Activated naive CD8-positive, alpha-beta T cell treated with anti-CD3 and anti-CD28 coated beads, Interleukin-2, amount 50 U/mL, for 16 hours (primary cell): Measurements from ENCODE around the gene MTMR3.

ENCODE experiments used
- DNase-seq: peaks from one replicate; pipeline ENCODE4 v3.0.0-alpha.2; 2020; ENCODE audit warnings: low read depth, low spot score

The MTMR3 gene

DNA sequence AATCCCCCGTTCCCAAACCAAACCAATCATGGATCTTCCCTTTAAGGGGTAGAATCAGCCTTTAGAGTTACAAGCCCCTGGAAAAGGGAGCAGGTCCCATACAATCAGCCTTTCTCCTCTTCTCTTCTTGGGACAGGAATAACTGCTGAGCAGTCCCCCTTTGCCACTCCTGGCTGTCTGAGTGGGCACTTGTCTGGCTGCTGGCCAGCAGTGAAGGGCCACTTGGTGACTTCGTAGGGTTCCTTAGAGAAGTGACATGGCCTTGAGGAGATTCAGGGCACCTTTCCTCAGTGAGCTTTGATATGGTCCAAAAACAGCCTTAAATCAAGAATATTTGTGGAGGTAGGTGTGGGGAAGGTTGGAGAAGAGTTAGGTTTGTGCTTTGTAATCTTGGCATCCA, 143.8 kb downstream of the MTMR3 start:
- DNase-seq: no peak

DNA sequence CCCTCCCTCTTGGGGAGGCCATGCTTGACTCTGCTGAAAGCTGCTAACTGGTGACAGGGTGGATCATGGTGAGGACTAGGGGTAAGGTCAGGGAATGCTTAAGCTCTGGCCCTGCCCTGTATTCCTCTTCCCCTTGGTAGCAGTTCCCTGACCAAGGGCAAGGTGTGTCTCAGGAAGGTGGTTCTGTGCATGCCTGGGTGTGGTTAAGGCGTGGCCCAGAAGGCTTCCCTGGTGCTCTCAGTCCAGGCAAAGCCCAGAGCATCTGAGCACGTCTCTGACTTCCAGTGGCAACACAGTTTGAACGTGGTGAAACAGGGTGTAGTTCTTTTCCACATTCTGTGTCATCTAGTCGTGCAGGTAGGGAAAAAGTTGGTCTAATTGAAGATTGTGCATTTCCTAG, 144.2 kb downstream of the MTMR3 start:
- DNase-seq: no peak

DNA sequence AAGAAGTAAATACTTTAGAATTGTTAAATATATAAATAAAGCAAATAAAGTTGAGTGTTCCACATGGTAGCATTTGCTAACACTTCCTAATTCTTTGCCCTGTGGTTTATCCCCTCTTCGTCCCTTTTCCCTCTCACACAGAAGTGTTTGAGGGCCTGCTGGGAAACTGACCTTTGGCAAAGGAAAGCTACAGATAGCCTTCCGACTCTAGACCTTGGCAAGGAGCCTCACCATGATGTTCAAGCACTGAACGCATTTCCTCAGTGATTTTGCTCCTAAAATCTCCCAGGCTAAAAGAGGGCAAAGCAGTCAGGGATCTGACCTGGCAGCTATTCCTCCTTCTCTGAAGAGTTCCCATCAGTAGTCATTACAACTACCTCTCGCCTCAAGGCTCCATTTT, 144.8 kb downstream of the MTMR3 start:
- no peak for DNase-seq

DNA sequence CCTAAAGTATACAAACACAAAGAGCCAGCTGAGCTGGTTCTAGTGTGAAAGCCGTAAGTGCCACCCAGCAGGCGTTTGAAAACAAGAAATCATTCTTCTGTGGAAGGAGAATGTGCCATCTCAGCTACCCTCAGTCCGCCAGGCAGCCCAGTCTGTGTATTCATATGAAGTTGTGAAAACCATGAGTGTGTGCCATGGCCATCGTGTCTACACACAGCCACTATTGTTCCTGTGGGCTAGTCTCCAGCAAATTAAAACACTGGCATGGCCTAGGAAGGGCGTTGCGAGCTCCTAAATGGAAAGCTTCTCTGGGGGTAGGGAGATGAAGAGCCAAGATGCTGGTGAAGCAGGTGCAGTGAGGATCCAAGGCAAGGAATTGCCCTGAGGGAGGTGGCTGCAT, 145.8 kb downstream of the MTMR3 start:
- no peak for DNase-seq

DNA sequence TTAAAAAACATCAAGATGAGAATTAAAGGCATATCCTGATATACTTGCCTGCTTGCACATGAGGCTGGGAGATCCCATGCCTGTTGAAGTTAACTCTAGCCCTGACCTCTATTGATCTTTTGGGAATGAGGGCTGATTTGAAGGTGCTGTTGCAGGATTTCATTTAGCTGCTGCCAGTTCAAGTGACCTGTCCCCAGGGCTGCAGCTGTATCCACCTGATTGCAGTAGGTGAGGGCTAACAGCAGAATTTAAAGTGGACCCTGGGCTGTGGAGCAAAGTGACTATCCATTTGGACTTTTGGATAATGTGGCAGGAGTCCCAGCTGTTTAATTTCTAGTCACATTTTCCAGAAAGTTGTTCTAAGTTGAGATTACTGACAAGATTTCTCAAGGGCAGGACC, 146.5 kb downstream of the MTMR3 start:
- no peak for DNase-seq

DNA sequence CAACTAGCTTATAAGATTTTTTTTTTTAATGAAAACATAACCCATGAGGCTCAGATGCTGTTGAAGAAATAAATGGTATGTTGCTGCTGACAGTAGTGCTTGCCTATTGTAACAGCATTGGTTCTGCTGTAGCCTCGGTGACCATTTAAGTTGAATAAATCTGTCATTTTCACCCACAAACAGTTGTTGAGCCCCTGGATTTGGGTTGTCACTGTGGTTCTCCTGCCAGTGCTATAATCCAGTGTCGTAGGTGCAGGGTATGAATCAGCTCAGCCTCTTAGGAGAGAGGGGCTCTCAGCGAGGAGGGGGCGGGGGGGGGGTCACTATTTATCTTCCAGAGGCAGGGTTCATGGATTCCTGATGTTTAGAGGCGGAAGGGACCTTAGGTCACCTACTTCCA, 147.4 kb downstream of the MTMR3 start:
- no peak for DNase-seq

DNA sequence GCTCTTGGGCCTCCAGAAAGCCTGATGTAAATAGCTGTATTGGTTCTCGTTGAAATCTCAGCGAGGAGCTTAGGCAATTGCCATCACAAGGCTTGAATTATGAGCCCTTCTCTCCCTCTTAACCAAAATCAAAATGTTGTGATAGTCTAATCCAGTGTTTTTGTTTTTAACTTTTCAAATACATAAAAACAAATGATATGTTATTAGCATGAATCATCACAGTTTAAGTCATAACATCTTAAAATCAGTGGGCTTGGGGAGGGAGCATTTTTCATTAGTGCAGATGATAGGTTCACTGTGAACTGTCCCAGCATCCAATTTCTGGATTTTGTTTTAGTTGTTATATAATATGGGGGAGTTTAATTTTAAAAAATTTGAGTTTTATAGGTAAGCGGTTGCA, 148.4 kb downstream of the MTMR3 start:
- no peak for DNase-seq

DNA sequence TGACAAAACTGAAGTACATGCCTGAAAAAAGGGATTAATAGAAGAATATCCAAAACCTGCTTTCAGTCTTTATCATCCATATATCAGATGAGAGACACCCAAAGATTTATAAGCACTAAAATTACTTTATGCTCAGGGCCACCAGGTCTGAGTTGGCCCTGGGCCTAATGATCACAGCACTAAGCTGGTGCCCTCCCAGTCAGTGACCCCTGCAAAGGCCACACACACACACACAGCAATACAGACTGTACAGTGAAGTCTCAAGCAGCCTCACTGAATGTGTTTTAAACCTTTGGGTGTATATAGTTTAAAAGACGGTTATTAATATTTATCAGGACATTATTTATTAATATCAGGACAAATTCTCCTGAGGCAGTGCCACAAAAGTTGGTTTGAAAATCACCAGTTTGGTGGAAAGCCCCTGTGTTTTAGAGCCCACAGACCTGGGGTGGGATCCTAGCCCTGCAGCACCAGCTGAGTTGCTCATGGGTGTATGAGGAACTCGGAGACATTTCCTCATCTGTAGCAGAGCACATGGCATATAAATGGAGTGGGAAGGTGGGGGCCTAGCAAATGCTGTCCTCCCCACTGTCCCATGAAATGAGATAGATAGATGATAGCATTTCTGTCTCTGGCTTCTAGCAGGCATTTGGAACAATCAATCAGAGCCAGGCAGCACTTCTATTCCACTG, 148.9 kb downstream of the MTMR3 start:
- DNase-seq: no peak

DNA sequence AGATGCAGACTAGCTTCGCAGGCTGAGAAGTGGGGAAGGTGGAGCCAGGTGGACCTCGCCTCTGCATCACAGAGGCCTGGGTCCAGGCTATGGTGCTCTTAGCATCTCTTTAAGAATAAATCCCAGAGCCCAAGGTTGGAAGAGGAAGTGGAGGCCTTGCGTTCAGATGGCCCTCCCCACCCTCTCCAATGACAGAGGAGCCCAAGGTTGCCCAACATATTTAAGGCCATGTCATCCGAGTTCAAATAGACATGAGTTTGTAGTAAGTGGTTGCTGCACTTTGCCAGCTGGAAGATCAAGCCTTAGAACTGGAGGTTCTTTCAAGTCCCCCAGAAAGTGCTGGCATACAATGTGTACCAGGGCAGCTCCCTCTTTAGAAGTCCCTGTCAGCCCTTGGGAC, 150.2 kb downstream of the MTMR3 start:
- no peak for DNase-seq

DNA sequence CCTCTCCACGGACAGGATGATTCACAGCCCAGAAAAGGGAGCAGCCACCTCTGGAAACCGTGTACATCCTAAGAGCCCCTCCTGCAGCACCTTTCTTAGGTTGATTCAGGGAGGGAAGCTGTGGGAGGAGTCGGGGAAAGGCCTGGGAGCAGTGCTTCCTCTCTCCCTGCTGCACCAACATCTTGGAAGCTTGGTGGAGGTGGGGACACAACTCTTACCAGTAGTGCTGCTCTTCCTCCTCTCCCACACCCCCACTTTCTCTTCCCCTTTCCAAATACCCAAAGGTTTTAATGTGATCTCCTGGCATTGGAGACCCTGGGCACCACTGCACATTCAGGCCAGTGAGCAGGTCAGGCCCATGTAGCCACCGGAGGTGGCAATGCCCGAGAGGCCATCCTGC, 150.9 kb downstream of the MTMR3 start:
- no peak for DNase-seq

DNA sequence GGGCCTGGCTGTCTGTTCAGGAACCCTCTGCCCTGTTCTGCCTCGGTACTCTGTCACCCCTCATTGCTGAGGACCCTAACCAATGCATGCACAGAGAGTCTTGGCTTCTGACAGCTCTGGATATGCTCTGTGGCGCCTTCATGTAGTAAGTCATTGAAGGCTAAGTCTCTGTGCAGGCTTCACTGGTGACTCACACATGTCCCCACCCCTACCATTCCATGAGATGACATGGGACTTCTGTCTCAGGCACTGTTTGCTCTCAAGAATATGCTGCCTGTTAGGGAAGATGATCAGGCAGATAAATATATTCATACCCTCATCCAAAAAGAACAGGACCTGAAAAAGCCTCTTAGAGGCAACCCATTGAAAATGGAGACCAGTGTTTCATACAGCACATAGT, 153.7 kb downstream of the MTMR3 start:
- DNase-seq: no peak

DNA sequence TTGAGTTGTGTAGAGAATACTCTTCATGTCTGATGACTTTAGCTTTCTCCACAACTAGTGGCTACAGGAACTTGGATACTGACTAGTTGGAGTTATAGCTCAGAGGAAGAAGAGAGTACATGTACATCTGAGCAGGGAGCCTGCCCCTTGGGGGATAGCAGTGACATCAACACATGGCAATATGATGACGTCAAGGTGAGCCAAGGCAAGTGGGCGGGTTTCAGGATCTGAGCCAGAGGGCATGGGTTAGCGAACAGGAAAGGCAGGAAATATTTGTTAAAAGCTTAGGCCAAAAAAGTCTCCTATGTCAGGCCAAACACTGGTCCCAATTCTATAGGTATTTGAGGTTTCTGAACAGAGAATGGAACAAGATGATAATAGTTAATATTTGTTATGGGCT, 155.2 kb downstream of the MTMR3 start:
- no peak for DNase-seq

DNA sequence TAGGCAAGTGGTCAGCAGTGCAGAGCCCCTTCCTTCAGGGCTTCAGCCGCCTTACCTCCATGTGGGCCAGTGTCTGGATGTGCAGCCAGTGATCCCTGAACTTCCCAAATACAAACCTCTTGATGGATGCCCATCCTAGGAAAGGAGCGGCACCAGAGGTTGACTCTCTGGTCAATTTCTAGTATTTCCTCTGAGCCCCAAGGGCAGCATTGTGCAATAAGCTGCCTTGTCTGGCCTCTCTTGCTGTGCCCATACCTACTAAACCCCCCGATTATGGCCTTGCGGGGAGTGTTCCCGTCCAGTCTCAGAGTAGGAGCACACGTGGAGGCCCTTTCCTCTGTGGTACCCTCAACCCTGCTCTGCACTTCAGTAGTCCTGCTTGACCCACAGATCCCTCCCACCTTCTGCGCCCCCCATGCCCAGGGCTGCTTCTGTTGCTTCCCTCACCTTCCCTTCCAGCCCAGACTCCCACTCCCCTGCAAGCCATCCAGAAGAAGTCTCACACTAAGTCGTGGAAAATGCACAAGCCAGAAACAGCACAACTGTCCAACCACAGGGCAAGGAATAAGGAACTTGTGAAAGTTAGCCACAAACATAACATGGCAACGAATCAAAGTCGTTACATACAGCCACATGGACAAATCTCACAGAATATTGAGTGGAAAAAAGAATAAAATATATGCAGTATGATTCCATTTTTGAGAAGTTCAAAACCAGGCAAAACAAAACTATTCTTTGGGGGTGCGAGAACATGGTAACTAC, 157.7 kb downstream of the MTMR3 start:
- no peak for DNase-seq

DNA sequence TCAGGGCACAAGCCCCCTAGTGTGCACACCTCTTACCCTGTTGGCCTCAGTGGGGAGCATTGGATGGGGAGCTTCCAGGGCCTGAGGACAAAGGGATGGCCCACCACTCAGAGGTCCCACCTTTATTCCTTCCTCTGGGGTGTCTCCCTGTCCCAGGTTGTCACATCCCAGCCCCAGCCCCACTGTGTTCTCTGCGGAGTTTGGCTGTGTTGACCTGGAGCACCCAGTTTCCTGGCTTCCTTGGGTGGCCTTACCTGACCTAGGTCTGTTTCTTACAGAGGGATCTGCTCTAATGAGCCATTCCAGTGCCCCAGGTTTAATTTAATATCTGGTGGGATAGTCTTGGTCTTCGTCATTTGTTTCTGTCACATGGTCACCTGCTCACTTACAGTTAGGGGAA, 158.5 kb downstream of the MTMR3 start:
- DNase-seq: no peak

DNA sequence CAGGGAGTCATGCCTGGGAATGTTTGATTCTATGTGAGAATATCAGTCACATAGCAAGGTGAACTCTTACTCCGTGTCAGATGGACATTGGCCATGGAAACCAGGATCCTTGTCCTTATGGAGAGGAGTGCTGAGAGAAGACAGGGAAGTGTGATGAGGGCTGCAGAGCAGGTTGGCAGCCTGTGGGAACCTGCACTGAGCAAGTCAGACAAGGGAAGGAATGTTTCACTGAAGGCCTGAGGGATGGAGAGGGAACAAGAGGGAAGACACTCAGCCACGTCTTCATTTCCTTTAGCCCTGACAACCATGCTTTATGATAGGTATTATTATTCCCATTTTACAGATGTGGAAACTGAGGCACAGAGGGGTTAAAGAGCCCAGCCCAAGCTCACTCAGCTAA, 158.9 kb downstream of the MTMR3 start:
- DNase-seq: no peak

DNA sequence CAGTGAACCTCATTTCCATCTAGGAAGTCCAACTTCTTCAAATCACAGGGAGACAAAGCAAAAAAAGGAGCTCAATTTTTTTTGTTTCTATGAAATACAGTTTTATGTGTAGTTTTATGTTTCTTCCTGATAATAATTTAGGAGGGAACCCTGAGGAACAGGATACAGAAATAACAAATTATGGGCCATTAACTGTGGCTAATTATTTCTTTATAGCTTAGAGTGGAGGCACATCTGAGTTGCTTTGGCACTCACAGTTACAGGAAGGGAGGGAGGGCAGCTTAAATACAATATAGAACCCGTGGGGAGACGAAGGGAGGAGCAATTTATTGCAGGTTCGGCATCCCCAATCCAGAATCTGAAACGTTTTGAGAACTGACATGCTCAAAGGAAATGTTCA, 160.2 kb downstream of the MTMR3 start:
- DNase-seq: no peak

DNA sequence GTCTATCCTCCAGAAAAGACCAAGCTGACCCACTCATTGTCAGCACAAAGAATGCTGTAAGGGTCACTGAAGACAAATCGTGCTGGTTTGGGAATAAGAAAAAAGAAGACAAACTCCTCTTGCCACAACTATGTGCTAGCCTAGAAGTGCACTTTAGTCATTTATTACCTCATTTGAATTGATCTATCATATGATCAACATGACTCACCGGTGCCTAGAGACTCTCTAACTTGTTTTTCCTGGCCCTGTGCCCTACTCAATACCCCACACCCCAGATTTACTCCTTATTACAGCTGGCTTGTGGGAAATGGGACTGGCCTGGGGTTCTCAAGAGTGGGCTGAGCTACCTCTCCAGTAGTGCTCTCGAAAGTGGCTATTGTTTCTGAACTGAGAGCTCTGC, 161.4 kb downstream of the MTMR3 start:
- DNase-seq: no peak

DNA sequence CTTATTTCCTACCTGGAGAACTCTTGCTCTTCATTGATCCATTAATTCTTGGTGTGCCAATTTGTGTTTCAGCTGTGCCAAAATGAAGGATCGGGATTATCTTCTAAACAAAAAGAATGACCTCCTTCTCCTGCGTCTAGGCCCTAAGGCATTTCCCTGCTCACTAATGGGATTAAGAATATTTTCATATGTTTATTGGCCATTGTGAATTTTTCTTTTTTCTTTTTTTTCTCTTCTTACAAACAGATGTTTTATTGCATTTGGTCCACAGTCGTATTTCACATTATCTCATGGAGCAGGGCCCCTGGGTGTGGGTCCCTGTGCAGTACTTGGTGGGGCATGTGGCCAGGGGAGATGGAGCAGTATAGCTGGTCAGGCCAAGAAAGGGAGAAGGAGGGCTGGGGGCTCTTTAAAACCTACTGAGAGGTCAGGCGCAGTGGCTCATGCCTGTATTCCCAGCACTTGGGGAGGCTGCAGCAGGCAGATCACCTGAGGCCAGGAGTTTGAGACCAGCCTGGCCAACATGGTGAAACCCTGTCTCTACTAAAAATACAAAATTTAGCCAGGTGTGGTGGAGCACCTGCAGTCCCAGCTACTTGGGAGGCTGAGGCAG, 162.0 kb downstream of the MTMR3 start:
- no peak for DNase-seq

DNA sequence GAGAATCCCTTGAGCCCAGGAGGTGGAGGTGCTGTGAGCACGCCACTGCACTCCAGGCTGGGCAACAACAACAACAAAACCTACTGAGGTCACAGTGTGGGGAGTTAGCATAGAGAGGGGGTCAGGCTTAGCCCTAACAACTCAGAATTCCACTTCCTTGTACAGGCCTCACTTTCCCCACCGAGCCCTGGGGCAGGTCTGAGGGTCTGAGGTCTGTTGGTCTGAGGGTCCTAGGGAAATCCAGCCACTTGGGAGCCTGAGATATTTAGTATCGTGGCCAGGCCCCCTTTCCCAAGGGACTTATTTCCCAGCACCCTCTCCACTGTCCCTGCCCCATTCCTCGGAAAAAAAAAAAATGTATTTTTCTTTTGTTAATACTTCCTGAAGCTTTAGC, 162.5 kb downstream of the MTMR3 start:
- no peak for DNase-seq

DNA sequence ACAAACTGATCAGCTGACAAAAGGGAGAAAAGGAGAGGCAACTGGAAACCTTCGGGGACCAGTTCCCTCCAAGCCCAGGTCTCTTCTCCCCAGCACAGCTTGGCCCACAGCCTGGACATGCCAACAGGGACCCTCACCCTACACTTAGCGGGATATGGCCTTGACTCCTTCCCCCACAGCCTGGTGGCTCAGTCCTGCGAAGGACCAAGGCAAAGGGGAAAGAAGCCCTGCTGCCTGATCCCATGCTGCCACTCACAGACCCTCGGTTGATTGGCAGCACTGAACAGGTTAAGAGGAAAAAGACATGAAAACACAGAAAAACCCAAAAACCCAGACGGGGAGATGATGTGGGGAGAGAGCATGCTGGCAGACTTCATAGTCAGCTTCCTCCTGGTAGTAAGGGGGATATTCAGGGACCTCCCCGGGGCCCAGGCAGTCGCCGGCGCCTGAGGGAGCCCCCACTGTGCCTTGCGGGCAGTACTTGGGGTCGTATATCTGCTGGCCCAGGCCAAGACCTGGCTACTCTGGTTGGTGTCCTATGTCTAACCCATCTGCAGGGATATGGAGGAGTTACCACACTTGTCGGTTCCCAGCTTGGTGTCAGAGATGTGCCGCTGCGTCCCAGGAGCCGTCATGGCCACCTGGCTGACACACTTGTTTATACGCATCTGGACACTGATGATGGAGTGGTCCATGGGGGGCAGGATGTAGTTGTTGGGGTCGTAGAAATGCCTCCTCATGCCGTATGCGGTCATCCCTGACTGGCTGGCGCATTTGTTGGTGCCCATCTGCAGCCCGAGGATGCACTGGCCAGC, 163.1 kb downstream of the MTMR3 start:
- no peak for DNase-seq

DNA sequence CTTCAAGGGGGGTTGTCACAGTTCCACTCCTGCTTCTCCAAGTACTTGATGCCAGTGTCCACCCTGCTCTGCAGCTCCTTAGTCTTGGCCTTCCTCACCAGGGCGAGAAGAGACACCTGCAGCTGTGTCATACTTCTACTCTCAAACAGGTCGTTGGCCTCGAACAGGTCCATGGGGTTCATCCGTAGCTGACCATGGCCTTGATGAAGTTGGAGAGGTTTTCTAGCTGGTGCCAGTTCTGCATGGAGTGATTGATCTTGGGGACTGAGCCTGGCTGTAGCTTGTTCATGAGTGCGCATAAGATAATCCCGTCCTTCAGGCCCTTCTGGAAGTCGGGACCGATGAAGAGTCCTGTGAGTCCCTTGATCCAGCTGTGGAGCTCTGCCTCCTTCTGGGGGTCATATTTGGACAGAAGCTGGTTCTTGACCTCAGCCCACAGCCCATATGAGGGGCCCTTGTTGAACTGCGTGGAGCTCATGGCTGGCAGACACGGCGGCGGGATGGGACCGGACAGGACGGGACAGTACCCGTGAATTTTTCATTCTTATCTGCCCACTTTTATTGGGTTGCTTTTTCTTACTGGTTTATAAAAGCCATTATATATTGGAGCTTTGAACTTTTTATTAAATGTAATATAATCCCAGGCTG, 163.9 kb downstream of the MTMR3 start:
- no peak for DNase-seq

DNA sequence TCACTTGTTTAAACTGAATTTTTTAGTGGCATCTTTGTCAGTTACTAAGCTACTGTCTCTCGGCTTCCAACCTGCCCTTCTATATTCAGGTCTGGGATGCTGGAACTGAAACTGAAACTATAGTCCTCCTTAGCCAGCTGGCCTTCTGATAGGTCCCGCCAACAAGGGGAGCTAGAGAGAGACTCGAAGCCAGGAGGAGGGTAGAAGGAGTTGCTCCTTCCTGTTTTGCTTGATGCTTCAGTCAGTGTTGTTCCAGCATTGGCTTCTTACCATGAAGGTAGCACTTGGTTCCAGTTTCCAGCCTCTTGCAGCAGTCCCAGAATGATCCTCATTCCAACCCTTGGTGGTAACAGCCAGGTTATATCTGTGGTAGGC, 164.4 kb downstream of the MTMR3 start:
- DNase-seq: no peak
